ENCODE measurements around the gene ADCY5.

Gene ADCY5

GRCh38 chr3:123386477-123387040 is 62.3 kb downstream of the ADCY5 start:
- no peak for DNase-seq (ENCODE audit: low read depth in 2 of 2)

- no peak for DNase-seq (ENCODE audit: low read depth in 2 of 2)
These were observed 62.9 kb downstream of the ADCY5 start for GRCh38 chr3:123385981-123386380.

GRCh38 chr3:123385499-123385898 is 63.4 kb downstream of the ADCY5 start:
- no peak for DNase-seq (ENCODE audit: low read depth in 2 of 2)

- no peak for DNase-seq (ENCODE audit: low read depth in 2 of 2)
These were observed 63.9 kb downstream of the ADCY5 start for GRCh38 chr3:123385001-123385401.

- no peak for DNase-seq (ENCODE audit: low read depth in 2 of 2)
These were observed 64.6 kb downstream of the ADCY5 start for GRCh38 chr3:123384256-123384655.

- DNase-seq (ENCODE audit: low read depth in 2 of 2): no peak
These were observed 65.5 kb downstream of the ADCY5 start for GRCh38 chr3:123383091-123384053.

GRCh38 chr3:123380261-123380660 is 68.6 kb downstream of the ADCY5 start:
- DNase-seq (ENCODE audit: low read depth in 2 of 2): no peak

- no peak for DNase-seq (ENCODE audit: low read depth in 2 of 2)
These were observed 69.7 kb downstream of the ADCY5 start for GRCh38 chr3:123379041-123379830.

GRCh38 chr3:123378409-123378915 is 70.4 kb downstream of the ADCY5 start:
- no peak for DNase-seq (ENCODE audit: low read depth in 2 of 2)

- DNase-seq (ENCODE audit: low read depth in 2 of 2): no peak
These were observed 71.6 kb downstream of the ADCY5 start for GRCh38 chr3:123377243-123377740.

GRCh38 chr3:123376451-123377242 is 72.2 kb downstream of the ADCY5 start:
- no peak for DNase-seq (ENCODE audit: low read depth in 2 of 2)

- DNase-seq (ENCODE audit: low read depth in 2 of 2): no peak
These were observed 73.6 kb downstream of the ADCY5 start for GRCh38 chr3:123375014-123375940.

- DNase-seq (ENCODE audit: low read depth in 2 of 2): no peak
These were observed 74.9 kb downstream of the ADCY5 start for GRCh38 chr3:123374016-123374415.

- DNase-seq (ENCODE audit: low read depth in 2 of 2): no peak
These were observed 75.4 kb downstream of the ADCY5 start for GRCh38 chr3:123373474-123373987.

- no peak for DNase-seq (ENCODE audit: low read depth in 2 of 2)
These were observed 76.0 kb downstream of the ADCY5 start for GRCh38 chr3:123372686-123373473.

- DNase-seq (ENCODE audit: low read depth in 2 of 2): no peak
These were observed 76.8 kb downstream of the ADCY5 start for GRCh38 chr3:123371859-123372685.

- no peak for DNase-seq (ENCODE audit: low read depth in 2 of 2)
These were observed 77.5 kb downstream of the ADCY5 start for GRCh38 chr3:123371426-123371825.

- no peak for DNase-seq (ENCODE audit: low read depth in 2 of 2)
These were observed 78.1 kb downstream of the ADCY5 start for GRCh38 chr3:123370819-123371218.

Data from activated CD4-positive, alpha-beta T cell treated with anti-CD3 and anti-CD28 coated beads for 24 hours (primary cell).